Nucleus accumbens (tissue), 56 donors: ENCODE results near the gene WNK2.

Experiments
- DNase-seq, 56 donors: peaks; one replicate each; lab custom pipeline; 2025; lab: John Stamatoyannopoulos, UW

Gene WNK2

GRCh38 chr9:93301291-93301811 lies 117.4 kb downstream of the WNK2 start:
- no peak for DNase-seq

GRCh38 chr9:93301911-93302541 lies 118.1 kb downstream of the WNK2 start:
- DNase-seq = no peak

DNA sequence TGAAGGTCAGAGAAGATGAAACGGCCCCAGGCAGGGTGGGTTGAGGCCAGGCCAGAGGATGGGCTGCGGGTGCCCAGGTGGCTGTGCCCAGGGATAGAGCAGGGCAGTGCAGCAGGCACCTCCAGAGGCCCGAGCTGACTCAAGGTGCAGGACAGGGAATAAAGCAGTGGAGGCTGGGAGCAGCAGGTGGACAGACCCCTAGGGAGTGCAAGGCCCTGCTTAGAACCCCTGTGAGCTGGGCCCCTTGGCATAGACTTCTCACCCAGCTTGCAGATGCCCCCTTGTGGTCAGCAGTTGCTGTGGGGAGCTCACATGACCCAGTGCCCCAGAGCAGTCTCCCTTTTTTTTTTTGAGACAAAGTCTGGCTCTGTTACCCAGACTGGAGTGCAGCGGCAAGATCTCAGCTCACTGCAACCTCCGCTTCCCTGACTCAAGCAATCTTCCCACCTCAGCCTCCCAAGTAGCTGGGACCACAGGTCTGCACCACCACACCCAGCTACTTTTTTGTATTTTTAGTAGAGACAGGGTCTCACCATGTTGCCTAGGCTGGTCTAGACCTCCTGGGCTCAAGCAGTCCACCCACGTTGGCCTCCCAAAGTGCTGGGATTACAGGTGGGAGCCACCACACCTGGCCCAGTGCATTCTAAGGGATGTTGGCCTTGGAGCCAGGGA lies 118.8 kb downstream of the WNK2 start:
- peak in 11 of 56 donors; percentile 12 to 56 (median 19) for DNase-seq

DNA sequence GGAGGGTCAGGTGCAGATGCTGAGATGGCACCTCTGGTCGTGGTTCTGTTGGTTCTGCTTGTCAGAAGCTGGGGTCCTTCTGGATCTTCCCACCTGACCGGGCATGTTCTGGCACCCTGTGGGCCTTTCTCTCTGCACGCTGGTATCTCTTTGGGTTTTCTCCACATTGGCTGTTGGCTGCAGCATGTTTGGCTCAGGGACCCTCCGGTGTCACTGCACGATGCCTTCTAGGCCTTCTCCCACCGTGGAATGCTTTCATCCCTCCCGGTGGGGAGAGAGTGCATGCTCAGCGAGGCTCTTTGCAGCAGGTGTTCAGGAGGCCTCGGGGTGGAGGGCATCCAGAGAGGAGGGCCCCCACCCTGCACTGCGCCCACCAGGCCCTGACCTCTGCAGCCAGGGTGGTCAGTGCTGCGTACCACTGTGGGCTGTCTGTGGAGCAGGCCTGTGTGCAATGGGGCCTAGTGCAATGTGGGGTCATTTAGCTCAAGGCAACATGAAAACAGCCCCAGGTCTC lies 119.4 kb downstream of the WNK2 start:
- no peak for DNase-seq

DNA sequence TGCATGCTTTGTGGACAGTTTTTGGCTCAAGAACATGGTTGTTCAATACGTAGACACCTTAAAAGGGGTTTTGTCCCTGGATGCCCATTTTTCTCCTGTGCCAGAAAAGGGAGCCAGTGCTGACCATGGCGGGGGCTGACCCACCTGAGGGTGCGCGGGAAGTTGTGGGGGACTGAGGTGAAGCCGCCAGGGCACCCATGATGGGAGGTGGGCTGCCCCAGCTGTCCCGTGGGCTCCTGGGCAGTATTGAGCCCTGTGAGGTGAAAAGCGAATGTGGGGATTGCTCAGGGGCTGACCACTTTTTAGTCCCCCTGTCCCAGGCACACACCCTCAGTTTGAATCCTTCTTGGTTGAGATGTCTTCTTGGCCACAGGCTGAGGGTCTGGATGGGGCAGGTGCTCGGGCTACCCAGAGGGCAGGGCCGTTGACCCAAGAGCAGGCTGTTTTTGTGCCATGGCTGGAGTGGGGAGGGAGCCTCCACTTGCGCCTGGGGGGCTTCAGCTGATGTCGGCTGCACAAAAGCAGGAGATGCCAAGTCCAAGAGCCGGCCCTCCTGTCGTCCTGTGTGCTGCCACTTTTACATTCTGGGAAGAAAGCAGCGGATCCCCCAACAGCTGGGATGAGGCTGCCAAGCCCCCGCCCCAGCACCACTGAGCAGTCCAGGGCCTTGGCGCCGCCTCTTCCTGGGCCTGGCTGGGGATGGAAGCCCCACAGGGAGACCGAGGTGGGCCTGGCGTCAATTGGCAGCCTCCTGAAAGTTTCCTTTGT lies 120.1 kb downstream of the WNK2 start:
- DNase-seq = peak in 1 of 56 donors; percentile 25

- peak in 46 of 56 donors; percentile 12 to 78 (median 38) for DNase-seq
Measured at GRCh38 chr9:93304574-93305496, 120.9 kb downstream of the WNK2 start.

- no peak for DNase-seq
Measured at GRCh38 chr9:93305497-93306020, 121.6 kb downstream of the WNK2 start.

DNA sequence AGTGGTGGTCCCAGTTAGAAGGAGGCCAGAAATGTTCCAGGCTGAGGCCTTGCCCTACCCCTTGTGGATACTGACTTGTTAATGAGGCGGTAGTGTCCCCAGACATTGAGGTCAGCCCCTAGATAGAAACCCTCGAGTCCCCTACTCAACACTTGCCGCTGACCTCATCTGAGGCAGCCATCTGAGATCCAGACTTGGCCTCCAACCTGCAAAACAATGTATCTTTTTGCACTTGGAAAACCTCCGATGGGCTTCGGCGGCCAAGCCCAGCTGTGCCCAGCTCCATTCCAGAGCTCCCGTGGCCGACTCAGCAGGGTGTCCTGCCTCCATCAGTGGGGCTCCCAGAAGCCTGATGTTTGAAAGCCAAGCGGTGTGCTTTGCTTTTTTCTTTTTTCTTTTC lies 122.1 kb downstream of the WNK2 start:
- no peak for DNase-seq

GRCh38 chr9:93306579-93307091 lies 122.7 kb downstream of the WNK2 start:
- no peak for DNase-seq

- peak in 1 of 56 donors; percentile 17 for DNase-seq
Measured at GRCh38 chr9:93307468-93308157, 123.7 kb downstream of the WNK2 start.

GRCh38 chr9:93308158-93308602 lies 124.2 kb downstream of the WNK2 start:
- DNase-seq = no peak

- no peak for DNase-seq
Measured at GRCh38 chr9:93308676-93309075, 124.7 kb downstream of the WNK2 start.

DNA sequence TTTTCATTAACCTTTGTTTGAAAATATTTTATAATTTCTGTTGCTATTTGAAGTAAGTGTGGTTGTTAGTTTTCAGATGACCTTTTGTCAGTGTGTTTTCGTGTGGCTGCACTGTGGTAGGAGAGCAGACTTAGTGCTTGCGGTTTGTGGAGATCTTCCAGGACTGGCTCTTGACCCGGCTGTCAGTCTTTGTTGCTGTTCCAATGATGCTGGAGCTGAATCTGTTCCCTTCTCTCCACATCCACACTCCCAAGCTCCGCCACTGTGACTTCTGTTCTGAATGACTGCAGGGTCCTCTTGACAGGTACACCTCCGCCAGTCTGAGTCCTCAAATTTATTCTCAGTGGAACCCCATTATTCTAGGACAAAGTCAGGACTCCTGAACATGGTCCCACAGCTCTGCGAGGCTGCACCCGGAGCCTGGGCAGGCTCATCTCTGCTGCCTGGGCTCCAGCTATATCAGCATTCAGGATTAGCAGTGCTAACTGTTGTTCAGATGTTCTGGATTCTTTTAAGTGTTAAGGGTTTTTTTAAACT lies 126.0 kb downstream of the WNK2 start:
- DNase-seq = no peak

DNA sequence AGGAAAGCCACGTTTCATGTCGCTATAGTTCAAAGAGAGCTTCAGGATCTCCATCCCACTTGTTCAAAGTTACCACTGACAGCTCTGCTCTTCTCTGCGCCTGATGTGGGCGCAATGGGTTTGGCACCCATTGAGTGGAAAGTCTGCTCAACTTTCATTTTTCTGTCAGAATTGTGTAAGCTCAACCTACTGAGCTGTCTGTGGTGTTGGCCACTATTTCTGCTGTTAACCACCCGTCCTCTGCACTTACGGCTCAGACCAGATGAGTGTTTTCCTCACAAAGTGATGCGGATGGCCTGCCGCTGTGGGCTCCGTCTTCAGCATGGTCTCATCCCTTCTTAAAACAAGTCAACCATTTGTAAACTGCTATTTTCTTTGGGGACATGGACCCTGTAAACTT lies 131.2 kb downstream of the WNK2 start:
- DNase-seq = no peak

- no peak for DNase-seq
Measured at GRCh38 chr9:93315960-93316359, 132.0 kb downstream of the WNK2 start.

- DNase-seq = no peak
Measured at GRCh38 chr9:93316726-93317494, 133.0 kb downstream of the WNK2 start.

- no peak for DNase-seq
Measured at GRCh38 chr9:93317495-93318094, 133.7 kb downstream of the WNK2 start.
